HG03025 (cell line): ENCODE results near the gene PAIP2.
"Not testable (repeated sequence)": the region's sequence is repeated elsewhere in the genome, so short reads cannot be mapped to it uniquely, and the experiment has no call there.

Experiments
- ATAC-seq: cut with Tn5 transposase; IDR thresholded peaks from one replicate; pipeline ENCODE4 v1.9.1; 2021; ENCODE audit warnings: mild to moderate bottlenecking, moderate library complexity; ENCODE audit not compliant: unreplicated experiment, low FRiP score

The PAIP2 gene

DNA sequence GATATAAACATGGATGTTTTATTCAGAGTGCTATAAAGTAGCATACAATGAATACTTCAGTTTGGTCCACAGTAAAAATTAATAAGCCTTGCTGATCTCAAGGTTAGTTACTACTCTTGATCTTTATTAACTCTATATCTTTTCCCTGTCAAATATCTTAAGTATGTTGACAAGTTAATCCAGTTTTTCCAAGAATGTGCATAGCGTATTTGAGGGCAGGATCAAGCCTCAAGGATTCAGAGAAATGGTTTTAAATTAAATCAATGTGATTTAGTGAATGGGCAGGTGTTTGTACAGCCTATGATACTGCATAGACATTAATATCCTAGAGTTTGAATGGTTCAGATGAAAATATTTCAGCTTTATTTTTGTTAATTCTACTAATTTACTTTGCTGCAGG lies 27.4 kb upstream of the PAIP2 start:
- ATAC-seq, result no peak

DNA sequence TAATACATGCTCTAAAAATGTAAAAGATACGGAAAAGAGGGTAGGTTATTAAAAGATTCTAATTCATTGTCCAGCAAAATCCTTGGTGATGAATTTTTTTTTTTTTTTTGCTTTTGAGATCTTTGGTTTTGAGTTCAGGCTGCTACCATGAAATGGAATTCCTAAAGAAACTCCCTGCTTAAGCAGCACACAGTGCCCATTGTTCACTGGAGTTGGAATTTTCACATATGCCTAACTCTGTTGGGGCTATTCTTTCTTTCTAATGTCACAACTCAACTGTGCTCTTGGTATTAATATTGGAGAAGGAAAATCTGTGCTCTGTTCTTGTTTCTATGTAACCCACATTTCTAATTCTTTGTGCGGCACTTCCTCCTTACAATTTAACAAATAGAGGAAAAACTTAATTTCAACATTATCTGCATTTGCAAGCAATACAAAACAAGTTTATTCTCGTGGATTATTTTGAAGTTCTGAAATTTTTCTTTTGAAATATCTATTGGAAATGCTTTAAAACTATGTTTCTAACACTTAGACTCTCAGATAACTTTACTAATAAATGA lies 26.5 kb upstream of the PAIP2 start:
- ATAC-seq, result no peak

DNA sequence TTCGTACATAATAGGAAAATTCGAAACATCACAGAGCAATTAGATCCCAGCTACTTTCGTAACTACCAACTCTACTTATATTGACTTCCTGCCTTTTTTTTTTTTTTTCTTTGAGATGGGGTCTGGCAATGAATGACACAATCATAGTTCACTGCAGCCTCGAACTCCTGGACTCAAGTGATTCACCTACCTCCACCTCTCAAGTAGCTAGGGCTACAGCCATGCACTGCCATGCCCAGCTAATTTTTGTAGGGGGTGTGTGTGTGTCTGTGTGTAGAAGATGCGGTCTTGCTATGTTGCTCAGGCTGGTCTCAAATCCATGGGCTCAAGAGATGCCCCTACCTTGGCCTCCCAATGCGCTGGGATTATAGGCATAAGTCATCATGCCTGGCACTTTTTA lies 5.8 kb upstream of the PAIP2 start:
- ATAC-seq, result no peak

DNA sequence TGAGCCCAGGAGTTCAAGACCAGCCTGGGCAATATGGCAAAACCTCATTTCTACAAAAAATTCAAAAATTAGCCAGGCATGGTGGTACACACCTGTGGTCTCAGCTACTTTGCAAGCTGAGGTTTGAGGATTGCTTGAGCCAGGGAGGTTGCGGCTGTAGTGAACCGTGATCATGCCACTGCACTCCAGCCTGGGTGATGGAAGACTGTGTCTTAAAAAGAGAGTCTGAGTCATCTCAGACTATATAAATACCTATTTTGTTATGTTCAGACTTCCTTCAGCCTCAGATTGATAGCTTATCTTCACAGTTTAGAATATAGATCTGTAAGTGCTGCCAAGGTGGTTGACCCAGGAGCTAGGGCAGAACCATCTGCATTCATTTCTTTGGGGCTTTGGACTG lies 1.6 kb upstream of the PAIP2 start:
- no peak for ATAC-seq

DNA sequence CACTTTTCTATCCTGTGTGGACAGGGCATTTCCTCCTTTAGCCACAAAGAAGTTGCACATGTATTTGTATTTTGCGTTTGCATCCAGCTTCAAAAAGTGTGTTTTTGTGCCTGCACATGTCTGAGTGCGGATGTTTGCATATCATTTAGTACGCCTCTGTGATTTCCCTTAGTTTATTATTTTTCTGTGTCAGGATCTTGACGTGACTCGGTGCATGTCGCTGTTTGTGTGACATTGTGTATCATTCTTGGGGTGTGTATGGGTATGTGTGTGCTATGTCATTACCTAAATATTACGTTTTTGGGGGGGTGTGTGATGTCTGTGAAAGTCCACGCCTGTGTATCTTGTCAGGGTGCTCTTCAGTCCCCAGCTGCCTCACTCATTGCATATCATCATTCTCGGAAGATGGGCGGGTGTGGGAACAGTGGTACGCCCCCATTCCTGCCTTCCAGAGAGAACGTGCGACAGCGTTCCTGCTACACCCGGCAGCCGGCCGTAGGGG lies 416 bp upstream of the PAIP2 start:
- ATAC-seq, result no peak

DNA sequence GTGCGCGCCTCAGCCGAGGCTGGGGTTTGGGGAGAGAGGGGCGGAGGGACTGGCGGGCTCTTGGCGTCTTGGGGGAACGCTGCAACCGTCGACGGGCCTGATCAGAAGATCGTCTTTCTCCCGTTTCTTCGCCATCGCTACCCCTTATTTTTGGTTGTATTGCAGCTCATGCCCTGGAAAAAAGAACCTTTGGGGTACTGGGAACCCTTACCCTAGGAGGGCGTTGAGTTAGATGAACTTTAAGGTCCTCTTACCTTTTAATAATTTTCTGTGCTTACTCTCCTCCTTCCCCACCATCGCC lies 719 bp downstream of the PAIP2 start:
- peak; percentile 46 for ATAC-seq

DNA sequence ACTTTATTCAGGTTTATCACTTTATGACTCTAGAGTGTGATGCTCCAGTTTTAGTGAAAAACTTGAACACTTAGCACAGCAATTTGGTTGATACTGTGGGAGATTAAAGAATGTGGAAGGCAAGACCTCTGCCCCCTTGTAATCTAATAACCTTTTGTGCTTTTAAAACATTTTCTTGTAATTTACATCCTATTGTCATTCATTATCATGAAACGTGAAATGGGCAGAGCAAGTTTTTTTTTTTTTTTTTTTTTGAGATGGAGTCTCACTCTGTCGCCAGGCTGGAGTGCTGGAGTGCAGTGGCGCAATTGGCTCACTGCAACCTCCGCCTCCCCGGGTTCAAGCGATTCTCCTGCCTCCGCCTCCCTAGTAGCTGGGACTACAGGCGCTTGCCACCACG lies 1.8 kb downstream of the PAIP2 start:
- ATAC-seq, result no peak

DNA sequence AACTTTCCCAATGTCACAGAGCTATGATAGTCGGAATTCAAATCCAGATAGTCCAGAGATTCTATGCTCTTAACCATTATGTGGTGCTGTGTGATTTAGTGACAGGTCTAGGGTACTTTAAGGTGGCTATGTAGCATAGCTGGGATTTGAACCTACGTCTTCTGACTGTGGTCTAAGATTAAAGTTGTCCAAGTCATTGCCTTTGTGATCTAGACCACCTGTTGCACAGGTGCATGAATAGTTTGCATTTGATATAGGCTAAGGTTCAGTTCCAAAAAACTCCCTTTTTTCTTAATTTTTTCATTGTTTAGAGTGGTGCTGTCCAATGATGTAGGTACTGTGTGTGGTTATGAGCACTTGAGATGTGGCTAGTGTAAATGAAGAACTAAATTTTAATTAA lies 2.5 kb downstream of the PAIP2 start:
- ATAC-seq, result no peak

DNA sequence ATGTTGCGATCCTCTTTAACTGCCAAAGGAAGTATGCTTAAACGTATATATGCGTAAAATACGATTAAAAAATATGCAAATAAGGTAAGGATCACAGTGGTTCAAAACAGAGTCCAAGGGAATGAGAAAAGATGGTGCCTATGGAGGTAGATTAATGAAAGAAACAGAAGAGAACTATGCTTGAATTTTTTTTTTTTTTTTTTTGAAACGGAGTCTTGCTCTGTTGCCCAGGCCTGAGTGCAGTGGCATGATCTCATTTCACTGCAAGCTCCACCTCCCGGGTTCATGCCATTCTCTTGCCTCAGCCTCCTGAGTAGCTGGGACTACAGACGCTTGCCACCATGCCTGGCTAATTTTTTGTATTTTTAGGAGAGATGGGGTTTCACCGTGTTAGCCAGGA lies 3.8 kb downstream of the PAIP2 start:
- ATAC-seq, result not testable (repeated sequence)

DNA sequence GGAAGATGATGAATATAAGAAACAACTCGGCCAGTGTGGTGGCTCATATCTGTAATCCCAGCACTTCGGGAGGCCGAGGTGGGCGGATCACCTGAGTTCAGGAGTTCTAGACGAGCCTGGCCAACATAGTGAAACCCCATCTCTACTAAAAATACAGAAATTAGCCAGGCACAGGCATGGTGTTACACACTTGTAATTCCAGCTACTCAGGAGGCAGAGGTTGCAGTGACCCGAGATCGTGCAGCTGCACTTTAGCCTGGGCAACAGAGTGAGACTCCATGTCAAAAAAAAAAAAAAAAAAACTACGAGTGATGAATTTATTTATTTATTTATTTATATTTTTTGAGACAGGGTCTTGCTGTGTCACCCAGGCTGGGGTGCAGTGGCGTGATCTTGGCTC lies 6.2 kb downstream of the PAIP2 start:
- ATAC-seq, result not testable (repeated sequence)

DNA sequence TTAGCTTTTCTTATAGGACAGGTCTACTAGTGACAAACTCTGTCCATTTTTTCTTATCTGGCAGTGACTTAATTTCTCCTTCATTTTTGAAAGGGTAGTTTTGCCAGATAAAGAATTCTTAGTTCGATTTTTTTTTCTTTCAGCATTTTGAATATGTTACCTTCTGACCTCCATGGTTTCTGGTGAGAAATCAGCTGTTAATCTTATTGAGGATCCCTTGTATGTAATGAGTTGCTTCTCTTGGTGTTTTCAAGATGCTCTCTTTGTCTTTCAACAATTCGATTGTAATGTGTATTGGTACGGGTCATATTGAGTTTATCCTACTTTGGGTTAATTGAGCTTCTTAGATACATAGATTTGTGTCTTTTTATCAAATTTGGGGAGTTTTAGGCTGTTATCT lies 12.5 kb downstream of the PAIP2 start:
- no peak for ATAC-seq

DNA sequence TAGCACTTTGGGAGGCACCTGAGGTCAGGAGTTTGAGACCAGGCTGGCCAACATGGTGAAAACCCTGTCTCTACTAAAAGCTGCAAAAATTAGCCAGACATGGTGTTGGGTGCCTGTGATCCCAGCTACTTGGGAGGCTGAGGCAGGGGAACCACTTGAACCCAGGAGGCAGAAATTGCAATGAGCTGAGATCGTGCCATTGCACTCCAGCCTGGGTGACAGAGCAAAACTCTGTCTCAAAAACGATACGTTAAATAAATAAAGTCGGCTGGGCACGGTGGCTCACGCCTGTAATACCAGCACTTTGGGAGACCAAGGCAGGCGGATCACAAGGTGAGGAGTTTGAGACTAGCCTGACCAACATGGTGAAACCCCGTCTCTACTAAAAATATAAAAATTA lies 14.2 kb downstream of the PAIP2 start:
- ATAC-seq, result not testable (repeated sequence)

DNA sequence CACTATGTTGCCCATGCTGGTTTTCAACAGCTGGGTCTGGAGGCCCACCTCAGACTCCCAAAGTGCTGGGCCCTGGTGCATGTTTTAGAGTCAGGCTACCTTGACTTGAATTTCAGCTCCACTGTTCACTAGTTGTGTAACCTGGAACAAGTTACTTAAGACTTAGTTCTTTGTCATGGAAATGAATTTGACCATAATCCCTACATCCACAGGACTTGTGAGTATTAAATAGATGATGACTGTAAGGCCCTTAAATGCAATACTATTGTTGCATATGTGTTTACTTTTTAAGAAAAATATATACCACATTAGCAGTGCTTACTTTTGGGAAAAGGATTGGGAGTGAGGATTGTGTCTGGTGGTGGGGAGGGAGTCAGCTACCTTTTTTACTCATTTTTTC lies 16.4 kb downstream of the PAIP2 start:
- ATAC-seq, result no peak

DNA sequence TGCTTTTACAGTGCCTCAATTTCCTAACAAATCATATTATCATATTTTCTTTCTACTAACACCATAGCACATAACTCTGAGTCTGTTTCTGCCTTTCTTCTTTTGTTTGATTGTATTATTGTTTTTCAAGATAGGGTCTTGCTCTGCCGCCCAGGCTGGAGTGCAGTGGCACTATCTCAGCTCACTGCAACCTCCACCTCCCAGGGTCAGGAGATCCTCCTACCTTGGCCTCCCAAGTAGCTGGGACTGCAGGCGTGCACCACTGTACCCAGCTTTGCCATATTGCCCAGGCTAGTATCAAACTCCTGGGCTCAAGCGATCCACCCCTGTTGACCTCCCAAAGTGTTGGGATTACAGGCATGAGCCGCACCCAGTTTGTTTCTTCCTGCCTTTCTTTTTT lies 18.7 kb downstream of the PAIP2 start:
- no peak for ATAC-seq

DNA sequence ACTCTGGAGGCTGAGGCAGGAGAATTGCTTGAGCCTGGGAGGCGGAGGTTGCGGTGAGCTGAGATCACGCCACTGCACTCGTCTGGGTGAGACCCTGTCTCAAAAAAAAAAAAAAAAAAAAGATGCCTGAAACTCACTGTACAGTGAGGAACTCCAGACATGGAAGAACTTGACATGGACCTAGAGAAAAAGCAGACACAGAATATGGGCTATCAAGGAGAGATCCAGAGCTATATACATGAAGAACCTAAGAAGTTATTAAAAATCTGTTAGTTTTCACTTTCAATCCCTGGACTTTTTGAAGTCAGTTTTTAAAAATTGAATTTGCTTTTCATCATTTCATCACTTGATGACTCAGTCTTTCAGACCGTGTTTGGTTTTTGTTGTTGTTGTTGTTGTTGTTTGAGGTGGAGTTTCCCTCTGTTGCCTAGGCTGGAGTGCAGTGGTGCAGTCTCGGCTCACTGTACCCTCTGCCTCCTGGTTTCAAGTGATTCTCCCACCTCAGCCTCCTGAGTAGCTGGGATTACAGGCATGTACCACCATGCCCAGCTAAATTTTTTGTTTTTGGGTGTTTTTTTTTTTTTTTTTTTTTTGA lies 20.3 kb downstream of the PAIP2 start:
- no peak for ATAC-seq

DNA sequence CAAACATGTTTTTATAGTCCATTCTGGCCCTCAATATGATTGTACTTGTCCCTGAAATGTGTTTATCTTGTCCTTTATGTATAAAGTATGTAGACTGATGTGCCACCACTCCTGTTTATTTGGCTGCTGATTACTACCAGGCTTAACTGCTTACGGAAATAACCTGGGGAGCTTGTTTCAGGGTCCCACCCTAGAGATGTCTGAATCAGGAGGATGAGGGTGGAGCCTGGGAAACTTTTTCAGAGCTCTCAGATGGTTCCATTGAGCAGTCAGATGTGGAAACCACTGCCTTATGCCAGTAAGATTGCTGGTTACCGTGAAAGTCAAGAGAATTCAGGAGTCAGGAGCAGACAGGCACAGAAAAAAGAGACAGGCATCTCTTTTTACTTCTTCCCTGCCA lies 22.3 kb downstream of the PAIP2 start:
- no peak for ATAC-seq

DNA sequence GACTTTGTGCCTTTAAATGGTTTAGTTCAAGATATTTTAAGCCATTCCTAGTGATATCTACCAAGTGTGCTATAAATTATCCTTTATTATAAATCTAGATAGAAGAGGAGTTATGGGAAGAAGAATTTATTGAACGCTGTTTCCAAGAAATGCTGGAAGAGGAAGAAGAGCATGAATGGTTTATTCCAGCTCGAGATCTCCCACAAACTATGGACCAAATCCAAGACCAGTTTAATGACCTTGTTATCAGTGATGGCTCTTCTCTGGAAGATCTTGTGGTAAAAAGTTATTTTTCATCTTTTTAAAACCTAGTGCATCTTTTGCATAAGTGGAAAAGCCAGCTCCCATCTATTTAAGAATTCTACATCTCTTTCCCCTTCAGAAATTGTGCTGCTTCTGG lies 22.8 kb downstream of the PAIP2 start:
- ATAC-seq, result no peak

DNA sequence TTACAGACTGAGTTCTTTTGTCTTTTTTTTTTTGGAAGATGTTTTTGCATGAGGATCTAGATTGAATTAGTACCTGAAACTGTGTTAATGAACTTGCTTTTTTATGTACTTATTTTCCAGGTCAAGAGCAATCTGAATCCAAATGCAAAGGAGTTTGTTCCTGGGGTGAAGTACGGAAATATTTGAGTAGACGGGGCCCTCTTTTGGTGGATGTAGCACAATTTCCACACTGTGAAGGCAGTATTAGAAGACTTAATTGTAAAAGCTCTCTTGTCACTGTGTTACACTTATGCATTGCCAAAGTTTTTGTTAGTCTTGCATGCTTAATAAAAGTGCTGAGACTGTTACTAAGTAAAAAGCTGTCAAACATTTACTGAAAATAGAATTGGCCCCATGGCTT lies 27.0 kb downstream of the PAIP2 start:
- no peak for ATAC-seq

DNA sequence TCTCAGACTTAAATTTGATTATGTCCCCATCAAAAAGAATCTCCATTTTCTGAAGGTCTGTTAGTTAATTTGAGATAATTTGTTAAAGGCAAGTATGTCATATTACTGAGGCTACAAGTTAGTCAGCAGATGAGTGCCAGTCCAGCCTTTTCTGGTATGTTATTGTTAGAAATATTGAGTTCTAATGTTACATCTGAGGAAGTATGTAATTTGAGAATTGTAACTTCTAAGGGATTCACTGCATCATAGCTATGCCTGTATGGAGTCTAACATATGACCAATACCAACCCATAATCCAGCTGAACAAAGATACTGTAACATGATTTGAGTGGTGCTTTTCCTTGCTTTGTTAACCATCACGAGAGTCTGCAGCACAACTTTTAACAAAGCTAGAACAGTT lies 27.5 kb downstream of the PAIP2 start:
- ATAC-seq, result no peak

DNA sequence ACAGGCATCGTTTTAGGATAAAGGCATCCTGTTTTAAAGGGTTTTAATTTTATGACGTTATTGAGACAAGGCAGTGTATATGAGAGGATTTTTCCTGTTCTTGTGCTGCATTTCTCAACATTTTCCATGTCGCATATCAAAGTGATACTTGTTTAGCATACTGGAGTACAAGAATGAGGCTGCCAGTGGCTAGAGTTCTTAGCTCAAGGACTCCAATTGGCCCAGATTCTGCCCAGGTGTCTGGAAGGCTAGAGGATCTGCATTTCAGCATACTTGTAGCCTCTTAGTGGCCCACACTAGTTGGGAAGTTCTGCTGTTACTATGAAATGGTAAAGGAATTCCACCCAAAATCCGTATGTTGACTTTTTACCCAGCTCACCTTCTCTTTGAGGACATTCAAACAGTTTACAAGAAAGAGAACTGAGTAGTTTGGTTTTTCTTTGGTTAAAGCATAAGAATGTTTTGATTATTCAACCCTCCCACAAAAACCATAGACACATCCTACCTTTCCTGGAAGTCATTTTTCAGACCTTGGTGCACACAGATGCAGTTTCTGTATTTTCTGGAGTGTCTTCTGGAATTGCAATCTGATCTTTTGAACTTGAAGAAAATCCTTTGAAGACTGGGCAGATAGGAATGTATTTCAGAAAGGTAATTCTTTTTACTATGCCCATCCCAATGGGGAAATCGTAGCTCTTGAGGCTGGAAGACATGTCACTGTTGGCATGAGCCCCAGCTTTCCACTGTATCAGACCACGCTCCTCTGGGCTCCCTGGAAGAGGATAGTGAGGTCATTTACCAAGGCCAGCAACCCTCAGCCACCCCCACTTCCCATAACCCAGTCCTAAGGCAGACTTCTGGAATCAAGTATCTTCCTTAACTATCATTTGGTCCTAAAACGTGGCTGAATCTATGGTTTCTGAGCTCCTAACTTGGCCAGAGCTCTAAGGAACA lies 30.1 kb downstream of the PAIP2 start:
- ATAC-seq, result no peak

DNA sequence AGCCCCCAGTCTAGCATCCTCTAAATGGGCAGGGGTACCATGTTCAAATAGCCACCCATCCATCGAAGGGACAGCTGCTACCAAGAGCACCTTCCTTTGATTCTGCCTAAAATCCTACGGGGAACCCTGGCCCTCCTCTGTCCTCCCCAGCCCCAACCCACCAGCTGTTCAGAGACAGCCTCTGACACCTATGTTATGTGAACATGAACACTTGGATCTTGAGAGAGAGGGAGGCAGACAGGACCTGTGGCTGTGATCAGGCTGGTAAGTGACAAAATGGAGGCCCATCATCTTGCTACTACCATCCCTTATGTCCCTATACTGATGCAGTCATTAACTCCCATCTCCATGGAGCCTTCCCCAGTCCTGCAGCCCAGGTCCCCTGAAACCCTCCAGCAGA lies 33.3 kb downstream of the PAIP2 start:
- ATAC-seq, result no peak

DNA sequence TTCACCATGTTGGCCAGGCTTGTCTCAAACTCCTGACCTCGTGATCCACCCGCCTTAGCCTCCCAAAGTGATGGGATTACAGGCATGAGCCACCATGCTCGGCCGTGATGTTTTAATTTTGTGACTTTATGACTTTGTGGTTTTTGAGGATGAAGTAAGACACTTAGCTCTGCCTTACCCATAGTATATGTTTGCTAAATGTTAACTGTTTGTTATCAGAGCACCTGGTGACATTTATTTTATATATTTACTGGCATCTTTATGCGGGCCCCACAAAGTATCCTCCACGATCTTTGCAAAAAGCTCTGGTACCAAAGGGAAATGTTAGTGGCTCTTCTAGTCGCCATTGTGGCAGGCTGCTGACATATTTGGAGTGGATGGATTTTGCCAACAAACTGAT lies 34.7 kb downstream of the PAIP2 start:
- no peak for ATAC-seq
